HG03342 (cell line): ENCODE measurements around the gene TLDC2.

Experiments
- ATAC-seq: cut with Tn5 transposase; IDR thresholded peaks from one replicate; pipeline ENCODE4 v1.9.1; 2021; ENCODE audit warnings: mild to moderate bottlenecking, moderate library complexity; ENCODE audit not compliant: unreplicated experiment

Gene TLDC2

DNA sequence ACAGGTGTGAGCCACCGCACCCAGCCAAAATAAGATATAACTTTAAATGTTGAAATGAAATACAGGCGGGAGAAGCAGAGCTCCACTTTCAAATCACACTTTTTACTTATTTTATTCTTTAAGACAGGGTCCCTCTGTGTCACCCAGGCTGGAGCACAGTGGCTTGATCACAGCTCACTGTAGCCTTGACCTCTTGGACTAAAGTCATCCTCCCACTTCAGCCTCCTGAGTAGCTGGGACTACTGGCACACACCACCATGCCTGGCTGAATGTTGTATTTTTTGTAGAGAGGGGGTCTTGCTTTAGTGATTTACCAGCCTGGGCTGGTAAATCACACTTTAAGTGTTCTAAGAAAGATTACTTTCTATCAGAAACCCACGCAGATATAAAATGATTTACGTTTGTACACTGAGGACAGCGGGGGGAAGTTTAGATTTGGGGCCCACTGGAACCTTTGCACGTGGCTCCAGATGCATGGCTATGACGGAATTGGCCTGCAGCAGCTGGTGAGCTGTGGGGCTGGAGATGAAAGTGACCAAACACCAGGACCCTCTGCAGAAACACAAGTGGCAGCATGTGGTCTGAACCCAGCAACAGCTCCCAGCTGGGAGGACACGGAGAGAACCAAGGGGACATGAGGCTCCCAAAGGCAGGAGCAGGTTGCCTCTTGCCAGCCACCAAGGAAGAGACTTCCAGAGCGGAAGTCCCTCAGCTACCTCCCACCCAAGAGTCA lies 26.4 kb upstream of the TLDC2 start:
- ATAC-seq, result no peak

DNA sequence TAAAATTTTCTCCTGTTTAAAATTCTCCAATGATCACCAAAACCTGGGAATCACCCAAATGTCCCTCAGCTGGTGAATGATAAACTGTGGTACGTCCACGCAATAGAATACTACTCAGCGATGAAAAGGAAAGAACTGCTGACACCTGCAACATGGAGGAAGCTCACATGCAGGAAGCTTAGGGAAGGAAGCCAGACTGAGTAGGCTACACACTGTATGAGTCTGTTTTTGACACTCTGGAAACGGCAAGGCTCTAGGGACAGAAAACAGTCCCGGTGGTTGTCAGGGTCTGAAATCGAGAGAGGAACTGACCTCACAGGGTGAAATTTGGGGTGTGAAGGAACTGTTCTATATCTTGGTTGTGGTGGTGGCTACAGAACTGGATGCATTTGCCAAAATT lies 25.2 kb upstream of the TLDC2 start:
- ATAC-seq, result peak; percentile 36

DNA sequence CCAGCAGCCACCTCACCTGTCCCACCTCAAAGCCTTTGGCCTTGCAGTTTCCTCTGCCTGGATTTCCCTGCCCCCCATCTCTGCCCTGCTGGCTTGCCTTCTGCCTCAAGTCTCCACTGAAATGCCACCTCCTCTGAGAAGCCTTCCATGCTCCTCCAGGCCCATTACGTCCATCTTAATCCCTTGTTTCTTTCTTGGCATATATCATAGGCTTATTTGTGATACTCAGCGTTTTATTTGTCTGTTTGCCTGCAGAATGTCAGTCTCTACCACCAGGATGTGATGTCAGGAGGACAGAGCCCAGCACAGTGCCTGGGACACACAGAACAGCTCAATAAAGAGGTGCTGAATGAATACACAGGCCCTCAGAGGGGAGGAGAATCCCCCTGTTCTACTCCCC lies 24.4 kb upstream of the TLDC2 start:
- no peak for ATAC-seq

- ATAC-seq, result no peak
Observed at GRCh38 chr20:36852187-36852586, 23.8 kb upstream of the TLDC2 start.

GRCh38 chr20:36854348-36855240 lies 21.3 kb upstream of the TLDC2 start:
- ATAC-seq, result no peak

- no peak for ATAC-seq
Observed at GRCh38 chr20:36855241-36855657, 20.7 kb upstream of the TLDC2 start.

DNA sequence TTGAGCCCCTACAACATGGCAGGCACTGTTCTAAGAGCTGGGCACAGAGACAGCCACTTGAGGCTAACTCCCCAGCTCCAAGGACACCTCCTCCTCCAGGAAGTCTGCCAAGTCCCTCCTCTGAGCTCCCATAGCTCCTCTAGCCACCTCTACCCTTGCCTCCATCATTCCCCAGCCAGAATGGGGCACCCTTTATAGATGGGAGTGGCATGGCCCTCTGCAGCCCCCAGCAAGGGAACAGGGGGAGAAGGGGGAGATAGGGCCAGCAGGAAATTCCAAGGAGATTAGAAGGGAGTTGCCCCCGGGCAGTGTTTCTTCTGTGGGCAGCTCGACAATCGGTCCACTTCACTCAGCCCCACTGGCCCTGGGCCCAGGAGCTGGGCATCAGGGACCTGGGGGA lies 19.7 kb upstream of the TLDC2 start:
- ATAC-seq, result no peak

DNA sequence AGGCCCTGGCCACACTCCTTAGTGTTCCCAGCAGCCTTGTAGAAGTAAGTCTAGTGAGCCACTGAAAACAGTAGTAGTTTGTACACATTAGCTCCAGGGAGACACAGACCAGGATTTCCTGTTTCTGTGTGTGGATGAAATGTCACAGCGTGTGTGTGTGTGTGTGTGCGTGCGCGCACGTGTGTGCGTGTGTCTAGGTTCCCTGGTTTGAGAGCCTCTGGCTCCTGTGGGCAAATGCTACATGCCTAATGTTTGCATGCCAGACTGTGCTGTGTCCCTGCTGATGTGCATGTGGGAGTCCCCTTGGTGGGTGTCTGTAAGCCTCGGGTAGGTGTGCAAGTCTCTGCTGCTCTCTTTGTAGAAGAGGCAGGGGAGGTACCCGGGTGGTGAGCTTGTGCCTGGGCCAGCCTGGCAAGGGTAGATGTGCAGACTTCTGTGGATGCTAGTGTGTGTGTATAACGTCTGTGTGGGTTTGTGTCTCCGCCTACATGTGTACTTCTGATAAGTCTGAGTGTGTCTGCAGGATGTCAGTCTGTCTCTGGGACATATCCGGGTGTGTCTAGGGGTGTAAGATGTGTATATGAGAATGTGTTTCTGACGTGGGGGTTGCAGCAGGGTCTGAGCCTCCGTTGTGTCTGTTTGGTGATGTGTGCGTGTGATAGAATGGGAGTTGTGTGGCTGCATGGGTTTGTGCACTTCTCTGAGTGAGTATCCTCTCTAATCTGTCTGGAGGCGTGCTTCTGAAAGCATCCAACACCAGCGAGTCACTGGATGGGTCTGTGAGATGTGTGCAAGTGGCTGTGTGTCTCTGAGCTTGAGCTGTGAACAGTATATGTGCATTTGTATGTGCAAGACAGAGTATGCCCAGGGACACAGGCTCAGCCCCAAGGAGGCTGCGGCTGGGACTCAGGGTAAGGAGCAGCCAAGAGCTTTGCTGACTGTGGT lies 19.0 kb upstream of the TLDC2 start:
- no peak for ATAC-seq

DNA sequence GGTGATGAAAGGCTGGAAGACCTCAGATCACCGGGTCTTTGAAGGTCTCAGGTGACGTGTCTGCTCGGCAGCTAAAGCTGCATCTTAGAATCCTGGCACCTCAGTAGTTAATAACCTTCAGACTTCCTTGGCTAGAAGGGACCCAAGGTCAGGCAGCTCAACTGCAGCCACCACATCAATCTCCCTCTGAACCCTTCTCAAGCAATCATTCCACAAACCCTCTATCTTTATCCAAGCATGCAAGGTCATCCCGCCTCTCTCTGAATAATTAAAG lies 16.7 kb upstream of the TLDC2 start:
- ATAC-seq, result no peak

DNA sequence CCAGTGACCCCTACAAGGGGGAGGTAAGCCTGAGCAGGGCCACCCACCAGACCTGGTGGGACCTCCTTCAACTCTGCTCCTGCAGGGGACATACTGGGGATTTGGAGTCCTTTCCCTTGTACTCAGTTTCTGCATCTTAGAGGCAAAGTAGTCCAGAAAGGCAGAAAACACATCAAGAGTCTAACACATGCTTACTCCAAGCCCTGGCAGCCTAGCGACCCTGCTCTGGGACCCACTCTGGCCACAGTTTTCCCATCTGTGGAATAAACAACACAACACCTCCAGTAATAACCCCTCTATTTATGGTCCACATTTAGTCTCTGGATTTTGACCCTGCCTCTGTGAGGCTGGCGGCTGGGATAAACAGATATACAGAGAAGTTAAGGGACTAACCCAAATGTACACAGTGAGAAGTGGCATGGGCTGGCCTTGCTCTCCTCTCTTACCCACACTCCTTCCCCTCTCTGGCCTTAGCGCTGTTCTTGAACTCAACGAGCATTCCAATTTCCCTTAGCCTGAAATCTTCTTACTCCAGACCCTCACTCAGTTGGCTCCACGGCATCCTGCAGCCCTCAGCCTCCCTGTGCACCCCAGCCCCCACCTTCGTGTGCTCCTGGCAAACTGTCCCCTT lies 16.1 kb upstream of the TLDC2 start:
- ATAC-seq, result no peak

- ATAC-seq, result no peak
Observed at GRCh38 chr20:36860339-36860738, 15.6 kb upstream of the TLDC2 start.

DNA sequence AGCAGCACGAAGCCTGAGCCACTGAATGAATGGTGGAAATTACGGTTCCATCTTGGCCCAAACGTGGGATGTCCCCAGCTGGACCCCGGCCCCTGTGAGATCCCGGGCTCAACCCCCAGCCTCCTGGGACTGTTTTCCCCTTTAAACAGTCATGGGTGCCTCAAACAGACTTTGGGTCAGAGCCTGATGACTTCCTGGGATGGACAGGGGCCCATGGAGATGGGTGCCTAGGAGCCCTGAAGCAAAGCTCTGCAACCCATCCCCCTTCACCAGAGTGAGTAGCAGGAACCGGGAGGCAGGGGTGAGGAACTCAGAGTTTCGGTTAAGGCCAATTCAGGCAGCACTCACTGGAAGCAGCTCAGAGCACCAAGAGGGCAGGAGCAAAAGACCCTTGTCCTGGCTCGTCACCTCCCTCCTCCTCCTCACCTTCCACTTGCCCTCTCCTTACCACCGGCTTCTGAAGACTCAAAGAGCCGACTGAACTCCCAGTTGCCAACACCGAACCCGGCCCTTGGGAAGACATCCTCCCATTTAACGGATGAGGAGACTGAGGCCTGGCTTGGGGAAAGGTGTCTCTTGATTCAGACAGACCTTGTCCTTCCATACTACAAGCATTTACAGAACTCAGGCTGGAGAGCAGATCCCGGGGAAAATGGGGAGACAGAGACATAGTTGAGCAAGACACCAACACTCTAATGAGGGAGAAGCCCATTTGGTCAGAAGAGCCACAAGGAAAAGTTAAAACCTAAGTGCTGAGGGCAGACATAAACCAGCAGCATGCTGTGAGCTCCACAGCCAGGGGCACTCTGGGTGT lies 14.9 kb upstream of the TLDC2 start:
- no peak for ATAC-seq

DNA sequence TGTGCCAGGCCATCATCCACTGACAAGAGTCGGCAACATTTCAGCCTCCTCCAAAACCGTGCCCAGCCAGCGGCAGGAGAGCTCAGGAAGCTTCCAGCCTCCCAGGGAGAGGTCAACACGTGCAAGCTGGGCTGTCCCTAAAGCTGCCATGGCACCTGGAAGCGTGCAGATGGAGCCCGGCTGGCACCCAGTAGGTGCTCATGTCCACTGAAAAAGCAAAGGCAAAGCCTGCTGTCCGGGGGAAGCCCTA lies 14.4 kb upstream of the TLDC2 start:
- ATAC-seq, result no peak

DNA sequence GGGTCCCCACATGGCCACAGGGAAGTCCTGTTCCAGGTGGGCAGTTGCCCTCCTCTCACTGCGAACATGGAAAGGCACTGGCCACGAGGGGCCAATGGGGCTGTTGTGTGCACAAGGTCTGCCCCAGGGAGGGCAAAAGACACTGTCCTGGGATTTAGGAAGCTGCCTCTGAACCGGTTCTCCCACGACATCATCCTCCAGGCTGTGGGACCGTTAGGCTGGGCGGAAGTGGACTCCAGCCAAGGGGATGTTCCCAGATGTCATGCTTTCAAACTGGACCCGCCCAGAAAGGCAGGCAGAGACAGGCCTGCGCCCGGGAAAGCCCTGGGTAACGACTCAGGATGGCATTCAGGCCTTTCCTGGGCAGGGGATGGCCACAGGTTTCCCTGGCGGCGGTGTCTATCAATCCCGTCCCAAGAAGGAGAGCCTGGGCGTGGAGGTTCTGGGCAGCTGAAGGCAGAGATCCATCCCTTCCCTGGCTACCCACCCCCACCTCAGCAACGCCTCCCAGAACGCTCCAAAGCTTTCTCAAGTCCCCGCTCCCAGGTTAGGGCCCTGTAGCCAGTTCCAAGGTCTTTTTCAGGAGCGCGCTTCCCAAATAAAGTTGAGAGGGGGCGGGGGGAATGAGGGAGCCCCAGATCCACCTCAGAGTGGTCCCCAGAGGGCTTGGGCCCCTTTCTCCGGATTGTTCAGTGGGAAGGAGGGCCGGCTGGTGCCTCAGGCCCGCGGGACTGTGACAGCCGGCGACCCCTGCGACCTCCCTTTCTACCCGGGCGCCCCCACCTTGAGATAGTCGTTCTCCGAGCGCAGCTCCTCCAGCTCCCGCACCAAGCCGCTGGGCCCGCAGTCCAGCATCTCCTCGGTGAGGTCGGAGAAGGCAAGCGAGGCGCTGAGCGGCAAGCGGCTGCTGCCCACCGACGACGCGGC lies 13.8 kb upstream of the TLDC2 start:
- ATAC-seq, result no peak

GRCh38 chr20:36862857-36863668 lies 12.9 kb upstream of the TLDC2 start:
- ATAC-seq, result peak; percentile 35

- no peak for ATAC-seq
Observed at GRCh38 chr20:36865076-36865860, 10.7 kb upstream of the TLDC2 start.

- no peak for ATAC-seq
Observed at GRCh38 chr20:36865861-36866149, 10.1 kb upstream of the TLDC2 start.

DNA sequence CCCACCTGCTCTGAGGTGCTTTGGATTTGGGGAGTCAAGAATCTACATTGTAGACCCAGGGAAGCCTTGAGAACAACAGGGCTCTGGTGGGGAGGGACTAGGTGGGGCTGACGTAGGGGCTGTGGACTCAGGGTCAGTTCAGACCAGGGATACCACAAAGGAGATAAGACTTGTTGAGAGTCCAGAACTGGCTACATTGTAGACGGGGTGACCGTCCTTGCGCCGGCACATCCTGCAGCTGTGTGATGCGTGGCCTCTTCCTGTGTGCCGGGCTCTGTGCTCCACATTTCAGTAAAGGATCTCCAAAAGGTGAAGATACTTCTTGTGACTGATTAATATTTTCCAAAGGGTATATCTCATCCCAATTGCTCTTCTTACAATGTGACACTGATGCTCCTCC lies 9.8 kb upstream of the TLDC2 start:
- no peak for ATAC-seq
